ENCODE measurements around the gene TTLL13.
"Not testable (repeated sequence)": the region's sequence is repeated elsewhere in the genome, so short reads cannot be mapped to it uniquely, and the experiment has no call there.

TTLL13 gene

GRCh38 chr15:90281637-90282036 is 32.3 kb downstream of the TTLL13 start:
- DNase-seq (ENCODE audit: low spot score), result not testable (repeated sequence)

- DNase-seq (ENCODE audit: low spot score), result no peak
These were observed 37.3 kb downstream of the TTLL13 start for GRCh38 chr15:90286678-90287077.

GRCh38 chr15:90287101-90287500 is 37.7 kb downstream of the TTLL13 start:
- no peak for DNase-seq (ENCODE audit: low spot score)

GRCh38 chr15:90287946-90288345 is 38.6 kb downstream of the TTLL13 start:
- DNase-seq (ENCODE audit: low spot score), result no peak

- peak; percentile 70 for DNase-seq (ENCODE audit: low spot score)
These were observed 42.5 kb downstream of the TTLL13 start for GRCh38 chr15:90291679-90292356.

GRCh38 chr15:90293040-90293810 is 43.9 kb downstream of the TTLL13 start:
- DNase-seq (ENCODE audit: low spot score), result peak; percentile 71

GRCh38 chr15:90294159-90294558 is 44.8 kb downstream of the TTLL13 start:
- no peak for DNase-seq (ENCODE audit: low spot score)

- DNase-seq (ENCODE audit: low spot score), result peak; percentile 41
These were observed 45.4 kb downstream of the TTLL13 start for GRCh38 chr15:90294601-90295269.

GRCh38 chr15:90295270-90295648 is 45.9 kb downstream of the TTLL13 start:
- DNase-seq (ENCODE audit: low spot score), result no peak

GRCh38 chr15:90296316-90296884 is 47.0 kb downstream of the TTLL13 start:
- DNase-seq (ENCODE audit: low spot score), result not testable (repeated sequence)

- DNase-seq (ENCODE audit: low spot score), result no peak
These were observed 47.7 kb downstream of the TTLL13 start for GRCh38 chr15:90297021-90297420.

GRCh38 chr15:90300541-90300940 is 51.2 kb downstream of the TTLL13 start:
- no peak for DNase-seq (ENCODE audit: low spot score)

- DNase-seq (ENCODE audit: low spot score), result peak; percentile 70
These were observed 51.8 kb downstream of the TTLL13 start for GRCh38 chr15:90300988-90301706.

GRCh38 chr15:90301707-90302300 is 52.4 kb downstream of the TTLL13 start:
- DNase-seq (ENCODE audit: low spot score), result no peak

- DNase-seq (ENCODE audit: low spot score), result not testable (repeated sequence)
These were observed 56.0 kb downstream of the TTLL13 start for GRCh38 chr15:90305355-90305754.

GRCh38 chr15:90305932-90306331 is 56.6 kb downstream of the TTLL13 start:
- DNase-seq (ENCODE audit: low spot score), result no peak

- DNase-seq (ENCODE audit: low spot score), result no peak
These were observed 57.2 kb downstream of the TTLL13 start for GRCh38 chr15:90306560-90306959.

GRCh38 chr15:90307661-90308060 is 58.3 kb downstream of the TTLL13 start:
- no peak for DNase-seq (ENCODE audit: low spot score)

GRCh38 chr15:90309020-90309419 is 59.7 kb downstream of the TTLL13 start:
- no peak for DNase-seq (ENCODE audit: low spot score)

Data from SK-N-DZ (cell line).